Peyer's patch (tissue), 4 donors: ENCODE measurements around the gene MACROD2. TPM values are rescaled to one million over a fixed set of nuclear protein-coding genes. Genes with fewer than 3 reads are reported as not detected.

ENCODE experiments used
- DNase-seq, 3 donors: peaks; one replicate each; pipeline ENCODE4 v3.0.0-alpha.2; 2017 to 2019
- H3K27ac ChIP-seq, 4 donors: fragments of 200-600 bp; sonication (generic); one replicate each; pipeline ENCODE4 v1.5.1; 2016 to 2019
- H3K27me3 ChIP-seq, 2 donors: fragments of 200-600 bp; sonication (generic); one replicate each; pipeline ENCODE4 v1.5.1; 2019
- H3K36me3 ChIP-seq, 3 donors: fragments of 200-600 bp; sonication (generic); one replicate each; pipeline ENCODE4 v1.5.1; 2016 to 2019
- H3K4me1 ChIP-seq, 4 donors: fragments of 200-600 bp; sonication (generic); one replicate each; pipeline ENCODE4 v1.5.1; 2016 to 2019
- H3K4me3 ChIP-seq, 4 donors: fragments of 200-600 bp; sonication (generic); 1 replicate in 3 of 4; 2 replicates in 1 of 4; pipeline ENCODE4 v1.5.1; 2016 to 2019; ENCODE audit warnings: mild to moderate bottlenecking in 1 of 4
- H3K9me3 ChIP-seq, 4 donors: fragments of 200-600 bp; sonication (generic); one replicate each; pipeline ENCODE4 v1.5.1; 2016 to 2019; ENCODE audit warnings: mild to moderate bottlenecking in 1 of 4
- CTCF ChIP-seq, 6 experiments: fragments of 450-650 bp in 4 of 6; fragments of 200-600 bp in 2 of 6; sonication (generic) in 1 of 6; IDR thresholded peaks; one replicate each; pipeline ENCODE4 v1.5.1; 2017 to 2019; ENCODE audit warnings: antibody characterized with exemption in 6 of 6, mild to moderate bottlenecking in 3 of 6, moderate library complexity in 1 of 6
- POLR2A ChIP-seq, 2 donors: fragments of 450-650 bp; IDR thresholded peaks; one replicate each; pipeline ENCODE4 v1.5.1; 2017; ENCODE audit warnings: antibody characterized with exemption in 2 of 2, mild to moderate bottlenecking in 2 of 2, moderate library complexity in 2 of 2
- total RNA-seq, 4 donors: library from RNA; depleted of rRNA; stranded (reverse); fragments of >200 nt; gene quantifications; one replicate each; pipeline ENCODE4 v1.1.0, GENCODE V29; 2016

MACROD2 gene
- total RNA-seq, 4 donors from 2014 or later, result 2.5 to 10.7 (median 6.5) TPM

DNA sequence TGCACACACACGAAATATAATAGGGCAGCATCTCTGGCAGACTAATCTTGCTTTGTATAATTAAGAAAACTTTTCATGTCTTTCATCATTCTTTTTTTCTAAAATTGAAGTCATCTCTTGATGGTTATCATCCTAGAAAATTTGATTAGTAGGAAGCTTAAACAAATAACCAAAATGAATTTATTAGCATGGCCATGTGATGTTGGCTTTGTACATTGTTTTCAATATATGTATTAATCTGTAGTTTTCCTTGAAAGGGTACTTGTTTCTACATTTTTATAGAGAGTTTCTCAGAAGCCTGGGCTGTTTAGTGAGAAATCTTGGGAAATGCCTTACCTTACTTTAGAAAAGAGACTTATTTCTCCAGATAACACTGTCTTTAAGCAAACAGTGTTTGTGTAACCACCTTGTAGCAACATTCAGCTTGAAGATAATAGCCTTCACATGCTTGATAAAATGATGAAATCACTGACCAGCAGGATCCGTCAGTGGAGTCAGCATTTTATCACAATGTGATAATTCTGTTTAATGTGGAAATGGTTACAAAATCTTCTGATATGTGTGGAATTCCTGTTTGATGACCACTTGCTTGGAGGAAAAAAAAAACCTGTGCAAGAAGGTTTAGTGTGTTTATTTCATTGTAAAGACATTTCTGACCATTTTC, 147.8 kb downstream of the MACROD2 start:
- DNase-seq, result no peak
- TF ChIP-seq CTCF (IDR thresholded peaks at IDR 0.05), result no peak
- no peak for TF ChIP-seq POLR2A (IDR thresholded peaks at IDR 0.05)
- Histone ChIP-seq H3K27ac (no peak overlapping the region), H3K4me3 (no peak overlapping the region), H3K27me3 (no peaks in the 10 kb centered on the region), H3K4me1 (no peaks in the 10 kb centered on the region), H3K36me3 (no peaks in the 10 kb centered on the region), H3K9me3 (no peaks in the 10 kb centered on the region)

GRCh38 chr20:14148042-14148441, 152.7 kb downstream of the MACROD2 start:
- no peaks in the 10 kb centered on the region for H3K4me1 ChIP-seq
- DNase-seq, result no peak
- H3K36me3 ChIP-seq, result no peaks in the 10 kb centered on the region
- H3K27ac ChIP-seq, result no peak overlapping the region
- no peak overlapping the region for H3K4me3 ChIP-seq
- H3K27me3 ChIP-seq, result no peaks in the 10 kb centered on the region
- no peak for TF ChIP-seq CTCF (IDR thresholded peaks at IDR 0.05)
- TF ChIP-seq POLR2A (IDR thresholded peaks at IDR 0.05), result no peak
- H3K9me3 ChIP-seq, result no peaks in the 10 kb centered on the region

GRCh38 chr20:14155361-14155760, 160.0 kb downstream of the MACROD2 start:
- Histone ChIP-seq H3K36me3 (no peaks in the 10 kb centered on the region), H3K4me1 (no peaks in the 10 kb centered on the region), H3K27me3 (no peaks in the 10 kb centered on the region), H3K9me3 (no peaks in the 10 kb centered on the region), H3K27ac (no peak overlapping the region), H3K4me3 (no peak overlapping the region)
- TF ChIP-seq POLR2A (IDR thresholded peaks at IDR 0.05), result no peak
- no peak for TF ChIP-seq CTCF (IDR thresholded peaks at IDR 0.05)
- DNase-seq, result no peak

DNA sequence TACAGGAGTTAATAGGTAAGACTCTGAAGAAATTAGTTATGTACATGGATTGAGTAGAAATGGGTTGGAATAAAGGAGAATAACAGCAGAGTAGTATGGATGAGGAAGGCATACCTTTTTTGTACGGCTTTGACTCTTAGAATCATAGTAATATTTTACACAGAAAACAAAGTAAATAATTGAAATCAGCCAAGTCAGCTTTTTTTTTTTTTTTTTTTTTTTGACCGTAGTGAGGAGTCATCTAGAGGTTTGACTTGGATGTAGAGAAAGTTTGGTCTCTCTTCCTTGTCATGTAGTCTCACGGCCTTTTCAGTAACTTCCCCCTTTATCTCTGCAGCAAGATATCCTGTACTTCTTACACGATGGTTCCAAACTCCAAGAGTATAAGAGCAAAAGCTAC, 183.2 kb downstream of the MACROD2 start:
- Histone ChIP-seq H3K27me3 (no peaks in the 10 kb centered on the region), H3K9me3 (peaks cover 0 to 9% (median 3%) of the 10 kb centered on the region in 4 donors), H3K27ac (no peak overlapping the region), H3K4me3 (no peak overlapping the region), H3K36me3 (no peaks in the 10 kb centered on the region), H3K4me1 (no peaks in the 10 kb centered on the region)
- TF ChIP-seq POLR2A (IDR thresholded peaks at IDR 0.05), result no peak
- no peak for TF ChIP-seq CTCF (IDR thresholded peaks at IDR 0.05)
- no peak for DNase-seq

GRCh38 chr20:14178952-14179351, 183.6 kb downstream of the MACROD2 start:
- no peak for TF ChIP-seq POLR2A (IDR thresholded peaks at IDR 0.05)
- no peak for TF ChIP-seq CTCF (IDR thresholded peaks at IDR 0.05)
- no peak overlapping the region for H3K4me3 ChIP-seq
- no peaks in the 10 kb centered on the region for H3K4me1 ChIP-seq
- H3K27ac ChIP-seq, result no peak overlapping the region
- no peaks in the 10 kb centered on the region for H3K27me3 ChIP-seq
- no peaks in the 10 kb centered on the region for H3K36me3 ChIP-seq
- no peak for DNase-seq
- peaks cover 0 to 8% (median 3%) of the 10 kb centered on the region in 4 donors for H3K9me3 ChIP-seq
